C4-2B (cell line): ENCODE data around the gene ATP2A3.

Source experiments
- H3K27ac ChIP-seq: fragments of 450-650 bp; 2 replicates; pipeline ENCODE4 v1.5.1; 2017
- CTCF ChIP-seq: fragments of 450-650 bp; conservative IDR thresholded peaks from 2 replicates; pipeline ENCODE4 v1.5.1; 2017; ENCODE audit warnings: mild to moderate bottlenecking
- ZFX ChIP-seq: fragments of 450-650 bp; IDR thresholded peaks from 2 replicates; pipeline ENCODE4 v1.6.1; 2017

Gene ATP2A3

DNA sequence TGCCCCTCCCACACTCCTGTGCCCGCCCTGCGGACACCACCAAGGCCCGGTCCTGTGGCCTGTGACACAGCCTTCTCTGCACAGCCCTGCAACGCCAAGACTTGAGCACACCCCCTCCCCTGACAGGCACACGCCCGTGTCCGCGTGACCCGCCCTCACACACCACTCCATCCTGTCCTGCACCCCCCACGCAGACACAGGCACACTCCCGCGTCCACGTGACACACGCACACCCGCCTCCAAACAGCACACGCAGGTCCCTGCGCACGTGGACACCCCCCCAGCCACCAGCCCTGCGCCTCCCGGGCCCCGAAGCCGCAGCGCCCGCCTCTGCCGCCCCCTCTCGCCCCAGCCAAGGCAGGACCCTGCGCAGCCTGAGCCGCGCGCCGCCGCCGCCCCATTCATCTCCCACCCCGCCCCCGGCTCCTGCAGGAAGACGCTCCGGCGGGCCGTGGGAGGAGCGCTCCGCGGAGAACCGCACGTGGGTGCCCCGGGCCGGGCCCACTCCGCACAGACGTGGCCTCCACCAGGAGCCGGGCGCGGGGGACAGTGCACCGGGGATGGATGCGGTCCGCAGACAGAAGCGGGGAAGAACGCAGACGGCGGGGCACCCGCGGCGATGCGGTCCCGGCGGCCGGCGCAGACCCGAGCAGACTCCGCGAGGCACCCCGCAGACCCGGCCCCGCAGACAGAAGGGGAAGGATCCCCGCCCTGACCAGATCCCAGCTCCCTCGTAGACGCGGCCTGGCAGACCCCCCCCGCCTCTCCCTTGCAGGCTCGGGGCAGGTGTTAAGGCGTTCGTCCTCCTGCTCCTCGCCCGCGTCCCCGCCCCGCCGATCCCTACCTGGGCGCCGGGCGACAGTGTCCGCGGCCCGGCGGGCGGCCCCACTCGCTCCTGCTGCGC lies 71.9 kb downstream of the ATP2A3 start:
- TF ChIP-seq ZFX (peak; percentile 44; the same call in 1 of the 2 replicates), CTCF (no peak)
- H3K27ac ChIP-seq = peak overlapping the region; percentile 90

DNA sequence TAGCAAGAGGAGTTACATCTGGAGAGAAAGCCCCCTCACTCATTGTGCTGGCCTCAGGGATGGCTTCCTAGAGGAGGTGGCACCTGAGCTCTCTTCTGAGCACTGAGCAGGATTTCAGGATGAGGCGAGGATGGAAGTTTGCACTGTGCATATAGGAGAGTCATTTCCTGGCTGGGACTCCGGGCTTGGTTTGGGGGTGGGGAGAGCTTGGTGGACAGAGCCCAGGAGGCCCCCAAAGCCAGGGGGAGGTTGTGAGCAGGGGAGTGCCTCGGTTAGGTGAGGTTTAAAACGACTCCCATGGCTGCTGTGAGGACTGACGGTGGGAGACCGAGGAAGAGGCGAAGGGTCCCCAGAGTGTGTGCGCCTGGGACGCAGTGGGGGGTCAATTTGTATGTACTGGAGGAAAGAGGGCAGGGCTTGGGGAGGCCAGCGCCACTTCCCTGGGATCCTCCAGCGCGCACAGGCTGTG lies 72.6 kb downstream of the ATP2A3 start:
- TF ChIP-seq CTCF (no peak), ZFX (no peak)
- peak overlapping the region; percentile 90 for H3K27ac ChIP-seq

GRCh38 chr17:3890878-3891219 lies 73.4 kb downstream of the ATP2A3 start:
- TF ChIP-seq CTCF = no peak
- TF ChIP-seq ZFX = no peak
- H3K27ac ChIP-seq = peak overlapping the region; percentile 90

- peak overlapping the region; percentile 90 for H3K27ac ChIP-seq
- TF ChIP-seq CTCF (no peak), ZFX (no peak)
Observed at GRCh38 chr17:3890082-3890877, 74.0 kb downstream of the ATP2A3 start.

GRCh38 chr17:3889325-3890012 lies 74.8 kb downstream of the ATP2A3 start:
- H3K27ac ChIP-seq = peak overlapping the region; percentile 90

More at GRCh38 chr17:3889325-3890012, 74.8 kb downstream of the ATP2A3 start:
- TF ChIP-seq ZFX (no peak), CTCF (no peak)
